K562 (cell line): ENCODE data around the gene DNMT3A. TPM values are rescaled to one million over a fixed set of nuclear protein-coding genes. Genes with fewer than 3 reads are reported as not detected.

Source experiments
- ATAC-seq: fragments of 200-7000 bp; cut with Tn5 transposase; 3 replicates; pipeline ENCODE4 v1.9.1; 2020; ENCODE audit warnings: moderate library complexity
- BruUV-seq: library from RNA; stranded (reverse); fragments of 400-500 nt; replicated peaks from 2 replicates; lab custom pipeline; 2021; lab: Mats Ljungman, UMichigan
- CTCF ChIA-PET: fragments of 300-600 bp; formaldehyde crosslinking; extraction: SDS; loops from one replicate; lab custom pipeline; 2021; ENCODE audit warnings: low intra/inter-chr PET ratio; lab: Yijun Ruan, JAX
- POLR2A ChIA-PET: fragments of 300-600, 350-650 bp; sonication (Branson Sonifier 250); formaldehyde crosslinking; extraction: SDS; loops from one replicate; lab custom pipeline; 2021; ENCODE audit warnings: antibody characterized with exemption, inconsistent platforms; lab: Yijun Ruan, JAX
- DNase-seq, 4 experiments: peaks; one replicate each; pipeline versions ENCODE4 v3.0.0 to v3.0.0-alpha.2; 2011 to 2018; ENCODE audit warnings: low spot score in 3 of 4, mixed read lengths in 3 of 4; ENCODE audit errors: extremely low read depth in 1 of 4
- FAIRE-seq: peaks from 2 replicates; lab custom pipeline; 2011; peaks lifted over from hg19 to GRCh38; lab: Jason Lieb, UNC
- H2AFZ ChIP-seq: 2 replicates; pipeline ENCODE4 v1.6.0; 2011; ENCODE audit warnings: low read depth, low read length, control low read depth, inconsistent platforms
- H3K27ac ChIP-seq: fragments of 200-600 bp; 3 replicates; pipeline ENCODE4 v1.8.0; 2011; ENCODE audit warnings: low read depth, mild to moderate bottlenecking, control low read depth, inconsistent platforms, low read length, moderate library complexity, mixed read lengths; ENCODE audit errors: extremely low read depth
- H3K27me3 ChIP-seq, 2 experiments: fragments of 300-600 bp in 1 of 2; 2 replicates in 1 of 2; 3 replicates in 1 of 2; pipeline versions ENCODE4 v1.6.0 to v1.8.0; 2011; ENCODE audit warnings: inconsistent platforms in 2 of 2, low read length in 2 of 2, mild to moderate bottlenecking in 1 of 2, mixed read lengths in 1 of 2, moderate library complexity in 1 of 2; ENCODE audit not compliant: control insufficient read depth in 2 of 2, insufficient read depth in 2 of 2
- H3K36me3 ChIP-seq: fragments of 300-600 bp; 3 replicates; pipeline ENCODE4 v1.8.0; 2011; ENCODE audit warnings: mild to moderate bottlenecking, low read length, inconsistent platforms; ENCODE audit not compliant: control insufficient read depth, insufficient read depth
- H3K4me1 ChIP-seq, 2 experiments: fragments of 200-600 bp in 1 of 2; replicated peaks in 1 of 2; 2 replicates in 1 of 2; 3 replicates in 1 of 2; pipeline versions ENCODE4 v1.5.1 to v1.8.0; 2011; ENCODE audit warnings: inconsistent platforms in 2 of 2, low read length in 2 of 2, mild to moderate bottlenecking in 1 of 2, mixed read lengths in 1 of 2, moderate library complexity in 1 of 2; ENCODE audit not compliant: control insufficient read depth in 2 of 2, insufficient read depth in 2 of 2
- H3K4me2 ChIP-seq: 2 replicates; pipeline ENCODE4 v1.6.1; 2011; ENCODE audit warnings: low read length, control low read depth, inconsistent platforms, mixed read lengths; ENCODE audit not compliant: insufficient read depth
- H3K4me3 ChIP-seq: fragments of 200-600 bp; sonication (generic), shearing (Covaris generic); 2 replicates; pipeline ENCODE4 v1.5.1; 2016; ENCODE audit warnings: control low read depth, inconsistent platforms
- H3K79me2 ChIP-seq: fragments of 200-600 bp; 3 replicates; pipeline ENCODE4 v1.8.0; 2011; ENCODE audit warnings: low read length, inconsistent platforms; ENCODE audit not compliant: control insufficient read depth, insufficient read depth
- H3K9ac ChIP-seq, 2 experiments: 2 replicates each; pipeline versions ENCODE4 v1.6.0 to v1.6.1; 2011; ENCODE audit warnings: low read depth in 2 of 2, low read length in 2 of 2, control low read depth in 1 of 2, inconsistent platforms in 1 of 2, mild to moderate bottlenecking in 1 of 2, mixed read lengths in 1 of 2; ENCODE audit not compliant: insufficient read depth in 1 of 2
- H3K9me1 ChIP-seq: one replicate; pipeline ENCODE4 v1.6.0; 2011; ENCODE audit warnings: inconsistent platforms, mild to moderate bottlenecking, low read length, moderate library complexity; ENCODE audit not compliant: control insufficient read depth, insufficient read depth
- H3K9me3 ChIP-seq: replicated peaks from 2 replicates; pipeline ENCODE4 v1.5.1; 2011; ENCODE audit warnings: low read depth, low read length, inconsistent platforms; ENCODE audit not compliant: control insufficient read depth, insufficient read depth
- H4K20me1 ChIP-seq: replicated peaks from 2 replicates; pipeline ENCODE4 v1.6.1; 2011; ENCODE audit warnings: low read length, inconsistent platforms, mixed read lengths; ENCODE audit not compliant: control insufficient read depth, insufficient read depth
- C11orf30 ChIP-seq: fragments of 450-650 bp; IDR thresholded peaks from 2 replicates; pipeline ENCODE4 v1.6.1; 2016; ENCODE audit warnings: low read depth, mild to moderate bottlenecking
- CBX2 ChIP-seq: fragments of 200-600 bp; sonication (generic); IDR thresholded peaks from one replicate; pipeline ENCODE4 v1.6.1; 2012; ENCODE audit warnings: mild to moderate bottlenecking, low read length, inconsistent platforms; ENCODE audit not compliant: insufficient read depth, poor library complexity, severe bottlenecking
- CBX8 ChIP-seq: fragments of 200-600 bp; sonication (generic); IDR thresholded peaks from 2 replicates; pipeline ENCODE4 v1.6.1; 2012; ENCODE audit warnings: borderline replicate concordance, mixed run types, low read depth, mild to moderate bottlenecking, moderate library complexity, mixed read lengths, low read length, control low read depth, inconsistent platforms; ENCODE audit not compliant: poor library complexity, severe bottlenecking; ENCODE audit errors: extremely low read depth
- CC2D1A ChIP-seq: fragments of 450-650 bp; IDR thresholded peaks from 2 replicates; pipeline ENCODE4 v1.6.1; 2017; ENCODE audit warnings: mild to moderate bottlenecking
- ELK3 ChIP-seq: fragments of 450-650 bp; formaldehyde crosslinking; IDR thresholded peaks from 2 replicates; pipeline ENCODE4 v1.4.0; 2020; ENCODE audit warnings: mild to moderate bottlenecking
- HCFC1 ChIP-seq: IDR thresholded peaks from 2 replicates; pipeline ENCODE4 v1.6.1; 2012; ENCODE audit warnings: low read depth, low read length, improper control_type of control experiment
- HIVEP1 ChIP-seq: fragments of 250-450 bp; sonication (Bioruptor Pico); IDR thresholded peaks from 2 replicates; pipeline ENCODE4 v1.4.0; 2020; ENCODE audit warnings: mild to moderate bottlenecking
- MAFG ChIP-seq: fragments of 450-650 bp; conservative IDR thresholded peaks from 2 replicates; pipeline ENCODE4 v1.6.1; 2016; ENCODE audit warnings: missing genetic modification characterization, missing compliant biosample characterization
- NCOA1 ChIP-seq: fragments of 450-650 bp; IDR thresholded peaks from 2 replicates; pipeline ENCODE4 v1.6.1; 2016; ENCODE audit warnings: low read depth
- NFE2 ChIP-seq: IDR thresholded peaks from 2 replicates; pipeline ENCODE4 v1.6.1; 2014; ENCODE audit warnings: antibody characterized with exemption, low read depth
- NFIC ChIP-seq: fragments of 450-650 bp; IDR thresholded peaks from 2 replicates; pipeline ENCODE4 v1.6.1; 2017; ENCODE audit warnings: mild to moderate bottlenecking, inconsistent platforms
- NFRKB ChIP-seq: fragments of 450-650 bp; IDR thresholded peaks from 2 replicates; pipeline ENCODE4 v1.6.1; 2016; ENCODE audit warnings: low read depth
- PTBP1 ChIP-seq: fragments of 200-400 bp; formaldehyde crosslinking; IDR thresholded peaks from 2 replicates; pipeline ENCODE4 v1.6.1; 2017; ENCODE audit warnings: low read depth, low read length
- SMARCA5 ChIP-seq: fragments of 450-650 bp; IDR thresholded peaks from 2 replicates; pipeline ENCODE4 v1.6.1; 2016
- TCFL5 ChIP-seq: fragments of 250-450 bp; sonication (Bioruptor Pico); conservative IDR thresholded peaks from 2 replicates; pipeline ENCODE4 v1.6.1; 2021; ENCODE audit warnings: mild to moderate bottlenecking, moderate library complexity, matching md5 sums
- XRCC3 ChIP-seq: fragments of 450-650 bp; IDR thresholded peaks from 2 replicates; pipeline ENCODE4 v1.6.1; 2017; ENCODE audit warnings: mild to moderate bottlenecking, moderate library complexity
- ZFP30 ChIP-seq: fragments of 250-450 bp; sonication (Bioruptor Pico); IDR thresholded peaks from 2 replicates; pipeline ENCODE4 v1.8.0; 2022; ENCODE audit warnings: moderate library complexity, mild to moderate bottlenecking, inconsistent platforms, borderline replicate concordance
- ZFX ChIP-seq: sonication (generic); formaldehyde crosslinking; IDR thresholded peaks from 2 replicates; pipeline ENCODE4 v1.8.0; 2022; ENCODE audit warnings: mild to moderate bottlenecking, missing genetic modification reagents, moderate library complexity
- ZNF175 ChIP-seq: fragments of 200-800 bp; sonication (Bioruptor generic); IDR thresholded peaks from 2 replicates; pipeline ENCODE4 v1.6.1; 2016; ENCODE audit warnings: low read depth, mild to moderate bottlenecking, missing genetic modification characterization, missing compliant biosample characterization
- ZNF384 ChIP-seq: IDR thresholded peaks from 2 replicates; pipeline ENCODE4 v1.6.1; 2012; ENCODE audit warnings: low read depth, low read length, improper control_type of control experiment
- WGBS: fragments of 100-300 bp; shearing (Covaris generic); methylation state at CpG from one replicate; pipeline ENCODE4 v1.1.6; 2016; ENCODE audit warnings: low coverage, mixed read lengths; ENCODE audit not compliant: insufficient coverage; ENCODE audit errors: missing lambda C conversion rate; 5-methylcytosine and 5-hydroxymethylcytosine counted together
- in situ Hi-C: fragments of 300-500 bp; cut with MboI; formaldehyde crosslinking; loops from 4 replicates; pipeline ENCODE4 v1.15.0; 2018; ENCODE audit warnings: inconsistent platforms, mixed read lengths
- intact Hi-C: fragments of 100-400 bp; cut with micrococcal nuclease; formaldehyde crosslinking; loops from 2 replicates; pipeline ENCODE4 v1.14.2; 2022
- polyA plus RNA-seq, 8 experiments: library from polyadenylated mRNA; depleted of rRNA in 4 of 8; stranded (reverse) in 5 of 8; unstranded in 3 of 8; fragments of >200 nt; fragmentation: Nextera tagmentation in 2 of 8; fragmentation: Illumina TruSeq in 1 of 8; extraction: Ambion mirVana in 2 of 8; extraction: Trizol in 1 of 8; gene quantifications; 2 replicates each; pipeline versions ENCODE4 v1.2.1 to v1.2.3, GENCODE V29; 2011 to 2014; ENCODE audit warnings: inconsistent platforms in 1 of 8, missing spikeins in 1 of 8
- total RNA-seq, 7 experiments: library from RNA; depleted of rRNA in 6 of 7; stranded (reverse); fragments of >200 nt in 6 of 7; fragmentation: Illumina TruSeq in 2 of 7; extraction: Trizol in 2 of 7; gene quantifications; 2 replicates each; pipeline versions ENCODE4 v1.2.1 to v1.2.3, GENCODE V29; 2011 to 2021; ENCODE audit warnings: low replicate concordance in 1 of 7

The DNMT3A gene
- total and polyA plus RNA-seq, 9 of the 15 experiments (the other 6 are each of a cell fraction or from before 2014, with no cell fraction given), result 3.0 to 16.0 (median 6.1) TPM

DNA sequence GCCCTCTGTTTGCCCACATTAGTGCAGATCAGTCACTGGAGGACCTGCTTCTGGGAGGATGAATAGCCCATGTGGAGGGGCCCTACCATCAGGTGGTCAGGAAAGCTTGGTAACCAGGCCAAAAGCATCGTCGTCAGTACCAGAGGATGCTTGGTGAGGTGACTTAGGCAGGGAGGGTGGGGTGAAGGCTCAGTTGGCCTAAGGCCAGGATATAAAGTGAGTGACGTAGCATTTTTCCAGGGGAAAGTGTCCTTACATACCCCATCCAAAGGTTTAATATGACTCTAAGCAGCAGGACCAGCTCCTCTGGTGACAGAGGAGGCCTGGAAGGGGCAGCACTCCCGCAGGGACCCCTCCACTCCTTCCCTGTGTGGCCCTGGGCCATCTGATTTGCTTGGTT is 27.7 kb upstream of the DNMT3A start:
- TF ChIP-seq C11orf30 (peak; percentile 16; the same call in 1 of the 2 replicates), PTBP1 (no peak), NFRKB (no peak), NFIC (peak; percentile 81), ELK3 (no peak), CBX8 (no peak), CC2D1A (no peak), ZFP30 (CRISPR knock-in tag) (no peak), HIVEP1 (CRISPR knock-in tag) (no peak), NCOA1 (no peak), CBX2 (no peak), ZNF175 (CRISPR knock-in tag) (no peak), ZNF384 (no peak), HCFC1 (no peak), ZFX (CRISPR knock-in tag) (no peak), XRCC3 (no peak), SMARCA5 (no peak), TCFL5 (no peak), MAFG (tag) (peak; percentile 51), NFE2 (0 out of 2 replicates have a peak, but pooled peaks have one; percentile 20)
- in situ Hi-C loops, result no loop called here
- H3K36me3 ChIP-seq, result no peaks in the 10 kb centered on the region
- POLR2A ChIA-PET, result interaction anchor here (0.5 kb wide), 1 partner anchor 112 kb away, joined by 3 read pairs; no protein-coding TSS in a partner anchor
- intact Hi-C loops, result no loop called here
- no peak overlapping the region for H3K4me2 ChIP-seq
- no peaks in the 10 kb centered on the region; a peak in 1 of 5 replicates for H3K4me1 ChIP-seq
- no peak overlapping the region for H3K27ac ChIP-seq
- no peak for FAIRE-seq
- no peaks in the 10 kb centered on the region for H3K9me3 ChIP-seq
- H2AFZ ChIP-seq, result no peak overlapping the region
- no peaks in the 10 kb centered on the region for H3K79me2 ChIP-seq
- H3K27me3 ChIP-seq, result peaks cover 13 to 67% of the 10 kb centered on the region in 2 experiments; a peak in 3 of 5 replicates
- CTCF ChIA-PET, result no interaction called here
- no peaks in the 10 kb centered on the region for H3K9me1 ChIP-seq
- 0% methylated on average over 4 of the region's 4 CpGs for WGBS
- no peak for ATAC-seq
- no peaks in the 10 kb centered on the region for H4K20me1 ChIP-seq
- BruUV-seq, result no TSS peak
- no peak overlapping the region for H3K4me3 ChIP-seq
- no peak for DNase-seq
- peak overlapping the region in 1 of 2 experiments; percentile 35; a peak in 1 of 4 replicates for H3K9ac ChIP-seq
